Body of pancreas (tissue), 4 donors: ENCODE measurements around the gene LRRC10.

Experiments used
- POLR2A ChIP-seq, 3 donors: fragments of 450-650 bp; IDR thresholded peaks; one replicate each; pipeline ENCODE4 v1.6.1; 2016; ENCODE audit warnings: antibody characterized with exemption in 3 of 3, mild to moderate bottlenecking in 2 of 3
- TF ChIP-seq, protein P1 (sequence below), 7 experiments: fragments of 450-650 bp in 4 of 7; fragments of 200-600 bp in 3 of 7; sonication (generic) in 3 of 7; IDR thresholded peaks; one replicate each; pipeline ENCODE4 v1.5.1; 2016 to 2019; ENCODE audit warnings: antibody characterized with exemption in 7 of 7

DNA sequence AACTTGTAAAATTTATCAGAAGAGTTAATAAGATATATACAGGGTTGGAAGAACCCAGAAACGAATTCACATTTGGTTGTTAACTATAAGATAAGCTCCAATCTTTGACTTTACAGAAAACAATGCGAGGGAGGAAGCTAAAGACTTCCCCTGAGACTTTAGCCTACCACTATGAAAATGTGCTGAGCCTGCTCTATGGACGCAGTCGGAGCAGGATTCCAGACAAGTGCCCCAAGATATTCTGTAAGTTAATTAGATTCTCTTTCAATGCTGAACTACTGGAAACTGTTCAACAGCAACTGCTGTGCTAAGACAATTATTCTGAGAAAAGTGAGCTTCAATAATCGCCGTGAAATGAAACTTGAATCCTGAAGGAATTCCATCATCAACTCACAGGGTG, 8.3 kb upstream of the LRRC10 start:
- no peak for TF ChIP-seq POLR2A (IDR thresholded peaks at IDR 0.05)
- TF ChIP-seq, protein P1, sequence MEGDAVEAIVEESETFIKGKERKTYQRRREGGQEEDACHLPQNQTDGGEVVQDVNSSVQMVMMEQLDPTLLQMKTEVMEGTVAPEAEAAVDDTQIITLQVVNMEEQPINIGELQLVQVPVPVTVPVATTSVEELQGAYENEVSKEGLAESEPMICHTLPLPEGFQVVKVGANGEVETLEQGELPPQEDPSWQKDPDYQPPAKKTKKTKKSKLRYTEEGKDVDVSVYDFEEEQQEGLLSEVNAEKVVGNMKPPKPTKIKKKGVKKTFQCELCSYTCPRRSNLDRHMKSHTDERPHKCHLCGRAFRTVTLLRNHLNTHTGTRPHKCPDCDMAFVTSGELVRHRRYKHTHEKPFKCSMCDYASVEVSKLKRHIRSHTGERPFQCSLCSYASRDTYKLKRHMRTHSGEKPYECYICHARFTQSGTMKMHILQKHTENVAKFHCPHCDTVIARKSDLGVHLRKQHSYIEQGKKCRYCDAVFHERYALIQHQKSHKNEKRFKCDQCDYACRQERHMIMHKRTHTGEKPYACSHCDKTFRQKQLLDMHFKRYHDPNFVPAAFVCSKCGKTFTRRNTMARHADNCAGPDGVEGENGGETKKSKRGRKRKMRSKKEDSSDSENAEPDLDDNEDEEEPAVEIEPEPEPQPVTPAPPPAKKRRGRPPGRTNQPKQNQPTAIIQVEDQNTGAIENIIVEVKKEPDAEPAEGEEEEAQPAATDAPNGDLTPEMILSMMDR (IDR thresholded peaks at IDR 0.05): no peak
